Left ventricle myocardium superior (tissue), 1 donor: ENCODE results near the gene PPP3R2. TPM values are rescaled to one million over a fixed set of nuclear protein-coding genes. Genes with fewer than 3 reads are reported as not detected.
A peak's percentile ranks its signal among the peaks of the same experiment; 100 is the strongest.
"Not testable (repeated sequence)": the region's sequence is repeated elsewhere in the genome, so short reads cannot be mapped to it uniquely, and the experiment has no call there.

ENCODE experiments used
- ATAC-seq: fragments of 200-7000 bp; cut with Tn5 transposase; one replicate; pipeline ENCODE4 v1.9.1; 2020; ENCODE audit warnings: mild to moderate bottlenecking, moderate library complexity
- DNase-seq: peaks from one replicate; pipeline ENCODE4 v3.0.0-alpha.2; 2020
- intact Hi-C: fragments of 100-400 bp; cut with micrococcal nuclease; formaldehyde crosslinking; loops from one replicate; pipeline ENCODE4 v1.11.0; 2022
- total RNA-seq: library from RNA; stranded (reverse); fragmentation: NEBNext Ultra II Directional; extraction: Animal tissue kit (Norgen Biotek cat#: 25700); gene quantifications from one replicate; pipeline ENCODE4 v1.2.1, GENCODE V29; 2021
- donor health status: DM: no; HTN: yes; CAD: no; lungs with severe emphysema.

Gene PPP3R2
- total RNA-seq, 1 donor from 2014 or later = not detected

- intact Hi-C loops = no loop called here
- DNase-seq = no peak
- ATAC-seq = no peak
Measured at GRCh38 chr9:101591787-101592446, 2.9 kb downstream of the PPP3R2 start.

GRCh38 chr9:101590901-101591300 is 3.9 kb downstream of the PPP3R2 start:
- intact Hi-C loops = no loop called here
- no peak for DNase-seq

GRCh38 chr9:101590074-101590473 is 4.7 kb downstream of the PPP3R2 start:
- DNase-seq, intact Hi-C loops, ATAC-seq: not testable (repeated sequence)

More at GRCh38 chr9:101590901-101591300, 3.9 kb downstream of the PPP3R2 start:
- ATAC-seq = no peak

- no peak for DNase-seq
- intact Hi-C loops = no loop called here
- ATAC-seq = no peak
Measured at GRCh38 chr9:101587332-101588043, 7.3 kb downstream of the PPP3R2 start.

GRCh38 chr9:101586651-101587050 is 8.1 kb downstream of the PPP3R2 start:
- no peak for DNase-seq
- intact Hi-C loops = no loop called here
- ATAC-seq = no peak

GRCh38 chr9:101585740-101586139 is 9.0 kb downstream of the PPP3R2 start:
- peak; percentile 37 for ATAC-seq
- DNase-seq = no peak
- intact Hi-C loops = no loop called here

- ATAC-seq (no peak), DNase-seq (no peak)
- intact Hi-C loops = no loop called here
Measured at GRCh38 chr9:101582553-101582952, 12.2 kb downstream of the PPP3R2 start.

- intact Hi-C loops = no loop called here
- DNase-seq = no peak
- peak; percentile 44 for ATAC-seq
Measured at GRCh38 chr9:101579711-101580545, 14.8 kb downstream of the PPP3R2 start.

GRCh38 chr9:101578378-101578777 is 16.4 kb downstream of the PPP3R2 start:
- DNase-seq (no peak), ATAC-seq (no peak)
- intact Hi-C loops = no loop called here

- ATAC-seq (no peak), DNase-seq (no peak)
- intact Hi-C loops = no loop called here
Measured at GRCh38 chr9:101574731-101575333, 19.9 kb downstream of the PPP3R2 start.

- intact Hi-C loops = no loop called here
- ATAC-seq (no peak), DNase-seq (no peak)
Measured at GRCh38 chr9:101572316-101572715, 22.5 kb downstream of the PPP3R2 start.

GRCh38 chr9:101571114-101571513 is 23.7 kb downstream of the PPP3R2 start:
- intact Hi-C loops = no loop called here
- DNase-seq (no peak), ATAC-seq (no peak)

- intact Hi-C loops = no loop called here
- peak; percentile 86 for ATAC-seq
- no peak for DNase-seq
Measured at GRCh38 chr9:101569741-101570501, 24.8 kb downstream of the PPP3R2 start.

- ATAC-seq (no peak), DNase-seq (no peak)
- intact Hi-C loops = no loop called here
Measured at GRCh38 chr9:101567725-101568350, 26.9 kb downstream of the PPP3R2 start.

- intact Hi-C loops = no loop called here
- ATAC-seq = no peak
Measured at GRCh38 chr9:101566904-101567724, 27.7 kb downstream of the PPP3R2 start.

GRCh38 chr9:101564252-101564651 is 30.5 kb downstream of the PPP3R2 start:
- DNase-seq = no peak
- ATAC-seq = no peak
- intact Hi-C loops = no loop called here

More at GRCh38 chr9:101566904-101567724, 27.7 kb downstream of the PPP3R2 start:
- no peak for DNase-seq

GRCh38 chr9:101562966-101563365 is 31.8 kb downstream of the PPP3R2 start:
- intact Hi-C loops = no loop called here
- ATAC-seq (no peak), DNase-seq (no peak)

GRCh38 chr9:101561740-101562139 is 33.0 kb downstream of the PPP3R2 start:
- intact Hi-C loops = no loop called here
- ATAC-seq (no peak), DNase-seq (no peak)
